SK-N-SH treated with all-trans-retinoic acid at 6 μM for 48 hours (cell line): ENCODE measurements around the gene CD19.

Experiments used
- ATAC-seq: fragments of 200-7000 bp; cut with Tn5 transposase; 3 replicates; pipeline ENCODE4 v1.9.1; 2020; ENCODE audit warnings: mild to moderate bottlenecking, moderate library complexity
- ARNTL ChIP-seq: fragments of 450-650 bp; formaldehyde crosslinking; IDR thresholded peaks from 2 replicates; pipeline ENCODE4 v1.5.0; 2020; ENCODE audit warnings: low read depth, mild to moderate bottlenecking, moderate library complexity, borderline replicate concordance
- BACH2 ChIP-seq: fragments of 250-450 bp; sonication (Bioruptor Pico); IDR thresholded peaks from 2 replicates; pipeline ENCODE4 v1.9.0; 2021; ENCODE audit warnings: mild to moderate bottlenecking, borderline replicate concordance
- CSDC2 ChIP-seq: fragments of 250-450 bp; sonication (Bioruptor Pico); IDR thresholded peaks from 2 replicates; pipeline ENCODE4 v1.5.0; 2020; ENCODE audit warnings: mild to moderate bottlenecking, moderate library complexity
- CSRNP3 ChIP-seq: fragments of 250-450 bp; sonication (Bioruptor Pico); IDR thresholded peaks from 2 replicates; pipeline ENCODE4 v1.5.1; 2021; ENCODE audit warnings: mild to moderate bottlenecking, moderate library complexity
- ESRRG ChIP-seq: fragments of 250-450 bp; sonication (Bioruptor Pico); IDR thresholded peaks from 2 replicates; pipeline ENCODE4 v1.6.1; 2021; ENCODE audit warnings: mild to moderate bottlenecking
- GLIS3 ChIP-seq: fragments of 250-450 bp; sonication (Bioruptor Pico); IDR thresholded peaks from 2 replicates; pipeline ENCODE4 v1.5.0; 2020; ENCODE audit warnings: mild to moderate bottlenecking, moderate library complexity
- ISL1 ChIP-seq: fragments of 250-450 bp; sonication (Bioruptor Pico); IDR thresholded peaks from 2 replicates; pipeline ENCODE4 v2.1.2; 2022; ENCODE audit warnings: mild to moderate bottlenecking, moderate library complexity
- OSR1 ChIP-seq: fragments of 250-450 bp; sonication (Bioruptor Pico); IDR thresholded peaks from 2 replicates; pipeline ENCODE4 v1.8.0; 2022; ENCODE audit warnings: moderate library complexity, mild to moderate bottlenecking, inconsistent platforms
- PATZ1 ChIP-seq: fragments of 250-450 bp; sonication (Bioruptor Pico); IDR thresholded peaks from 2 replicates; pipeline ENCODE4 v1.8.0; 2020; ENCODE audit warnings: mild to moderate bottlenecking, moderate library complexity, borderline replicate concordance
- PPARA ChIP-seq: fragments of 250-450 bp; sonication (Bioruptor Pico); IDR thresholded peaks from 2 replicates; pipeline ENCODE4 v1.5.0; 2020; ENCODE audit warnings: mild to moderate bottlenecking, borderline replicate concordance
- RARB ChIP-seq: fragments of 250-450 bp; sonication (Bioruptor Pico); IDR thresholded peaks from 2 replicates; pipeline ENCODE4 v1.8.0; 2021; ENCODE audit warnings: mild to moderate bottlenecking, moderate library complexity
- SNAI2 ChIP-seq: fragments of 250-450 bp; sonication (Bioruptor Pico); IDR thresholded peaks from 2 replicates; pipeline ENCODE4 v1.5.0; 2020; ENCODE audit warnings: mild to moderate bottlenecking, moderate library complexity
- TCF4 ChIP-seq: fragments of 250-450 bp; sonication (Bioruptor Pico); IDR thresholded peaks from 2 replicates; pipeline ENCODE4 v1.8.0; 2021; ENCODE audit warnings: mild to moderate bottlenecking, moderate library complexity, borderline replicate concordance
- TOX ChIP-seq: fragments of 250-450 bp; sonication (Bioruptor Pico); IDR thresholded peaks from 2 replicates; pipeline ENCODE4 v1.8.0; 2021; ENCODE audit warnings: mild to moderate bottlenecking, moderate library complexity, borderline replicate concordance
- TSHZ2 ChIP-seq: fragments of 250-450 bp; sonication (Bioruptor Pico); IDR thresholded peaks from 2 replicates; pipeline ENCODE4 v1.5.0; 2020; ENCODE audit warnings: mild to moderate bottlenecking, moderate library complexity
- ZC3H10 ChIP-seq: fragments of 250-450 bp; sonication (Bioruptor Pico); IDR thresholded peaks from 2 replicates; pipeline ENCODE4 v1.5.1; 2021; ENCODE audit warnings: mild to moderate bottlenecking, moderate library complexity
- ZFP3 ChIP-seq: fragments of 250-450 bp; sonication (Bioruptor Pico); IDR thresholded peaks from 2 replicates; pipeline ENCODE4 v1.5.0; 2020; ENCODE audit warnings: mild to moderate bottlenecking, moderate library complexity
- ZFP30 ChIP-seq: fragments of 450-650 bp; formaldehyde crosslinking; IDR thresholded peaks from 2 replicates; pipeline ENCODE4 v1.5.0; 2022; ENCODE audit warnings: mild to moderate bottlenecking, moderate library complexity
- ZNF565 ChIP-seq: fragments of 450-650 bp; formaldehyde crosslinking; conservative IDR thresholded peaks from 2 replicates; pipeline ENCODE4 v1.5.0; 2020; ENCODE audit warnings: low read depth, mild to moderate bottlenecking, moderate library complexity
- ZNF70 ChIP-seq: fragments of 450-650 bp; formaldehyde crosslinking; IDR thresholded peaks from 2 replicates; pipeline ENCODE4 v1.5.0; 2020; ENCODE audit warnings: mild to moderate bottlenecking, moderate library complexity
- ZNF8 ChIP-seq: fragments of 450-650 bp; formaldehyde crosslinking; IDR thresholded peaks from 2 replicates; pipeline ENCODE4 v1.5.0; 2020; ENCODE audit warnings: mild to moderate bottlenecking, moderate library complexity
- TF ChIP-seq, protein P1 (sequence below): fragments of 250-450 bp; sonication (Bioruptor Pico); IDR thresholded peaks from 2 replicates; pipeline ENCODE4 v1.5.1; 2020; ENCODE audit warnings: low read depth, mild to moderate bottlenecking, moderate library complexity
- TF ChIP-seq, protein P2 (sequence below): fragments of 250-450 bp; sonication (Bioruptor Pico); IDR thresholded peaks from 2 replicates; pipeline ENCODE4 v1.8.0; 2021; ENCODE audit warnings: low read depth, mild to moderate bottlenecking, moderate library complexity, borderline replicate concordance

Gene CD19

DNA sequence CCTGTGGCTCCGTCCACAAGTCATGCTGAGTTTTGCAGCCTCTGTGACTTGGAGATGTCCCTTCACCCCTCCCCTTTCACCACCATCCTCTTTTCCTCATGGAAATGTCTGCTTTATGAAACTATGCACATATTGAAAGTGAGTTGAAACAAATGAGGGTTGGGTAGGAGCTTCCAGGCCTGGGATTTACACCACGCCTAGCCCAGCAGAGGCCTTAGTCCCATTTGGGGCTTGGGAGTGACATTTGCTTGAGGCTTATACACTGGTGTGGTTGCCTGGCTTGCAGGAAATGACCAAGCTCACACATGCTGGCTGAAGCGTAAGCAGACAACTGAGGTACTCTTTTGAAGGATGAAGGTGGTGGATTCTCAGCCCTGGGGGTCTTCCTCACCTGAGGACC is 32.3 kb downstream of the CD19 start:
- TF ChIP-seq PPARA: no peak
- no peak for TF ChIP-seq ZNF565 (CRISPR knock-in tag)
- no peak for TF ChIP-seq ZFP3
- no peak for TF ChIP-seq TOX (CRISPR knock-in tag)
- no peak for TF ChIP-seq ZNF8 (CRISPR knock-in tag)
- no peak for TF ChIP-seq ZFP30 (CRISPR knock-in tag)
- TF ChIP-seq ESRRG (CRISPR knock-in tag): no peak
- no peak for TF ChIP-seq ARNTL (CRISPR knock-in tag)
- TF ChIP-seq SNAI2: no peak
- TF ChIP-seq RARB (CRISPR knock-in tag): no peak
- TF ChIP-seq PATZ1: no peak
- TF ChIP-seq TCF4 (CRISPR knock-in tag): no peak
- TF ChIP-seq, protein P1, sequence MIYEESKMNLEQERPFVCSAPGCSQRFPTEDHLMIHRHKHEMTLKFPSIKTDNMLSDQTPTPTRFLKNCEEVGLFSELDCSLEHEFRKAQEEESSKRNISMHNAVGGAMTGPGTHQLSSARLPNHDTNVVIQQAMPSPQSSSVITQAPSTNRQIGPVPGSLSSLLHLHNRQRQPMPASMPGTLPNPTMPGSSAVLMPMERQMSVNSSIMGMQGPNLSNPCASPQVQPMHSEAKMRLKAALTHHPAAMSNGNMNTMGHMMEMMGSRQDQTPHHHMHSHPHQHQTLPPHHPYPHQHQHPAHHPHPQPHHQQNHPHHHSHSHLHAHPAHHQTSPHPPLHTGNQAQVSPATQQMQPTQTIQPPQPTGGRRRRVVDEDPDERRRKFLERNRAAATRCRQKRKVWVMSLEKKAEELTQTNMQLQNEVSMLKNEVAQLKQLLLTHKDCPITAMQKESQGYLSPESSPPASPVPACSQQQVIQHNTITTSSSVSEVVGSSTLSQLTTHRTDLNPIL (CRISPR knock-in tag): no peak
- TF ChIP-seq, protein P2, sequence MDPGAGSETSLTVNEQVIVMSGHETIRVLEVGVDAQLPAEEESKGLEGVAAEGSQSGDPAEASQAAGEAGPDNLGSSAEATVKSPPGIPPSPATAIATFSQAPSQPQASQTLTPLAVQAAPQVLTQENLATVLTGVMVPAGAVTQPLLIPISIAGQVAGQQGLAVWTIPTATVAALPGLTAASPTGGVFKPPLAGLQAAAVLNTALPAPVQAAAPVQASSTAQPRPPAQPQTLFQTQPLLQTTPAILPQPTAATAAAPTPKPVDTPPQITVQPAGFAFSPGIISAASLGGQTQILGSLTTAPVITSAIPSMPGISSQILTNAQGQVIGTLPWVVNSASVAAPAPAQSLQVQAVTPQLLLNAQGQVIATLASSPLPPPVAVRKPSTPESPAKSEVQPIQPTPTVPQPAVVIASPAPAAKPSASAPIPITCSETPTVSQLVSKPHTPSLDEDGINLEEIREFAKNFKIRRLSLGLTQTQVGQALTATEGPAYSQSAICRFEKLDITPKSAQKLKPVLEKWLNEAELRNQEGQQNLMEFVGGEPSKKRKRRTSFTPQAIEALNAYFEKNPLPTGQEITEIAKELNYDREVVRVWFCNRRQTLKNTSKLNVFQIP (CRISPR knock-in tag): no peak
- TF ChIP-seq ISL1 (CRISPR knock-in tag): no peak
- no peak for TF ChIP-seq BACH2 (CRISPR knock-in tag)
- no peak for TF ChIP-seq TSHZ2 (CRISPR knock-in tag)
- no peak for TF ChIP-seq OSR1 (CRISPR knock-in tag)
- TF ChIP-seq ZC3H10 (CRISPR knock-in tag): no peak
- no peak for ATAC-seq

DNA sequence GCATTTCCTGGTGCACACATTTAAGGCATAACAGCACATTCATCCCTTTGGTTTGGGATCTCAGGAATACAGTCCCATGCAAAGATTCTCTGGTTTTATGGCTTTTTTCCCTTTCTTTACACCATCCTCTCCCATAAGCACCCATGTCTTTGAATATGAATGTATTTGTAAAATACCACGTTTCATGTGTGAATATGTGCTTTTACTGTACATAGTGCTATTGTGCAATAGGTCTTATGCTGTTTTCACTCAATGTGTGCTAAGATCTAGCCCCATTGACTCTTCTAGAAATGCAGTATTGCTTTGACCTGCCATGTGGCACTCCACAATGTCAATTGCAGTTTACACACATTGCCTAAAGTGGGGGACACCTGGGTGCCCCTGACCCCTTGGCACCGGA is 32.7 kb downstream of the CD19 start:
- no peak for ATAC-seq
- TF ChIP-seq RARB (CRISPR knock-in tag) (no peak), BACH2 (CRISPR knock-in tag) (no peak), GLIS3 (CRISPR knock-in tag) (no peak), PPARA (no peak), ZNF565 (CRISPR knock-in tag) (no peak), ZNF70 (CRISPR knock-in tag) (no peak), ZFP30 (CRISPR knock-in tag) (no peak), TSHZ2 (CRISPR knock-in tag) (no peak), TCF4 (CRISPR knock-in tag) (no peak), CSRNP3 (no peak), CSDC2 (CRISPR knock-in tag) (no peak), PATZ1 (no peak), ARNTL (CRISPR knock-in tag) (no peak), SNAI2 (no peak), ZNF8 (CRISPR knock-in tag) (no peak), TOX (CRISPR knock-in tag) (no peak), ESRRG (CRISPR knock-in tag) (no peak)
- TF ChIP-seq, protein P2 (CRISPR knock-in tag): no peak
